COLO668 (cell line): ENCODE data around the gene ACVRL1.

Experiments
- DNase-seq: peaks from one replicate; lab custom pipeline; 2025; ENCODE audit not compliant: unreplicated experiment; lab: John Stamatoyannopoulos, UW

Gene ACVRL1

DNA sequence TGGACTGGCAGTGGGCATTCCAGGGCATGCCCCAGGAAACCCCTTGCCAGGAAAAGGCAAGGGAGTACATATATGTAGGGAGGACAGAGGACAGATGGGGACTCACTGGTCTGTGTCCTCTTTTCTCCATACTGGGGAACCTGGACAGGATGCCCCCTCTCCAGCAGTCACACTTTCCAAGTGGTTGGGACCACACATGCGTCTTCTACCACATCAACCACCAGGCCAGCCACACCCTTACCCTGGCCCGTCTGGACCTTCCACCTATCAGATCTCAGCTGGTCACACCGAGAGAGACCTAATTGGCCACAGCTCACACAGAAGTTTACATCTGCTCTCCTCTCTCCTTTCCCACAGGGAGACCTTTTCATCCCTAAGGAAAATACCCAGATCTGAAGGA lies 11.1 kb upstream of the ACVRL1 start:
- DNase-seq, result no peak

DNA sequence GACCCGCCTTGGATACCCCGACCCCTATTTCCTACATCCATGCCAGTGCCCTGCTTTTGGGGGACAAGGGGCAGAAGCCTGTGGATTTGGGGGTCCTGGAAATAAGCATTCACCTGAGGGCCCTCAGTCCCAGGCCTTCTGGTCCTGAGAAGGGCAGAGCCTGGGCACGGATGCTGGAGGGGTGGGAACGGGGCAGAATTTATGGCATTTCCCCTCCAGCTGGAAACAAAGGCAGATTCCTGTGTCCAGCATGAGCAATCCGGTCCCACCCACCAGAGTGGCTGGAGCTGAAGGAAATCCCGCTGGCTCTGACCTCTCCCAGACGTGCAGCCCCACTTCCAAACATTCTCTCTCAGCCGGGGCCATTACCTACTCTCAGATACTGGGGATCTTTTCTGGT lies 10.1 kb upstream of the ACVRL1 start:
- DNase-seq, result no peak

DNA sequence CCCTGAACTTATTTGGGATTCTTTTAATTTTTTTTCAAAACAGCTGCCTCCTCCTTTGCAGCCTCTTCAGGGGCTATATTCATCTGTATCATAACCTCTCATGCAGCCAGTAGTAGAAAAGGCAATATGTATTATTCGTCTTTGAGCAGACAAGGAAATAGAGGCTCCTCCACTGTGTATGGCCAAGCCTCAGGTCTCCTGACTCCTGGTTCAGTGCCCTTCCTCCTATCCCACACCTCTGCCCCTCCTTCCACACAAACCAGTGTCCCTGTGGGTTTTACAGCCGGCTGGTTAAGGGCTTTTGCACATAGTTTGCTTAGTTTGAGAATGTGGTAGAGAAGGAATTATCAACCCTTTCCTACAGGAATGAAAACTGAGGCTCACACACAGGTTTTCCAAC lies 8.8 kb upstream of the ACVRL1 start:
- no peak for DNase-seq

DNA sequence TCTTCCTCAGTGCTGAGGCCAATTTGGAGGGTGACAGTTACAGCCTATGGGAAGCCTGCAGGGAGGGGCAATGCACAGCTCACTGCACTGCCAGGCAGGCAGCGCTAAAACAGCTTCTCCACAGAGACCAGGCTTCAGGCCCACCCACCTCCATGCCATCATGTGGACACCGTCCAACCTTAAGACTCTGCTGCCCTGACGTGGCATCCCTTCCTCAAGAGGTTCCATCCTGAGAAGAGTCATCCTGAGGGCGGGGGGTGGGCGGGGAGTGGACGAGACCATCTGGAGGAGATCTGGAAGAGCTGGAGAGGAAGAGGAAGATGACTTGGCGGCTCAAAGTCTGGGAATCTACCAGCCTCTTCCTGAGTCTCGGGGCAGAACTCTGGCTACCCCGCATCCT lies 8.4 kb upstream of the ACVRL1 start:
- DNase-seq, result no peak

DNA sequence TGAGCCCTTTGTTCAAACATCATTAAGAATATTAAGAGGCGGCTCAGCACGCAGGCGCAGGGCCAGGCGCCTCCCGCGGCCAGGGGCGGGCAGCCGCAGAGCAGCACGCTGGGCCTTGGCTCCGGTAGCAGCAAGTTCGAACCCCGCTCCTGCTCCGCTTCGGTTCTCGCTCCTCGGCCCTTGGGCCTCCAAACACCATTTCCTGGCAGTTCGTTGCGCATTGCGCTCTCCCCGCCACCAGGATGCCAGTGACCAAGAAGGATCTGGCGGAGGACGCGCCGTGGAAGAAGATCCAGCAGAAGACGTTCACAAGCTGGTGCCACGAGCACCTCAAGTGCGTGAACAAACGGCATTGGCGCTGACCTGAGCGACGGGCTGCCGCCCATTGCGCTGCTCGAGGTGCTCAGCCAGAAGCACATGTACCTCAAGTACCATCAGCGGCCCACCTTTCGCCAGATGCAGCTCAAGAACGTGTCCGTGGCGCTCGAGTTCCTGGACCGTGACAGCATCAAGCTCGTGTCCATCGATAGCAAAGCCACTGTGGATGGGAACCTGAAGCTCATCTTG lies 6.9 kb upstream of the ACVRL1 start:
- no peak for DNase-seq

GRCh38 chr12:51901121-51901817 lies 6.0 kb upstream of the ACVRL1 start:
- no peak for DNase-seq

- DNase-seq, result no peak
These were observed 5.4 kb upstream of the ACVRL1 start for GRCh38 chr12:51901881-51902280.

GRCh38 chr12:51904951-51905470 lies 2.3 kb upstream of the ACVRL1 start:
- DNase-seq, result no peak

- no peak for DNase-seq
These were observed 1.6 kb upstream of the ACVRL1 start for GRCh38 chr12:51905471-51906429.

GRCh38 chr12:51906430-51907082 lies 748 bp upstream of the ACVRL1 start:
- DNase-seq, result no peak

DNA sequence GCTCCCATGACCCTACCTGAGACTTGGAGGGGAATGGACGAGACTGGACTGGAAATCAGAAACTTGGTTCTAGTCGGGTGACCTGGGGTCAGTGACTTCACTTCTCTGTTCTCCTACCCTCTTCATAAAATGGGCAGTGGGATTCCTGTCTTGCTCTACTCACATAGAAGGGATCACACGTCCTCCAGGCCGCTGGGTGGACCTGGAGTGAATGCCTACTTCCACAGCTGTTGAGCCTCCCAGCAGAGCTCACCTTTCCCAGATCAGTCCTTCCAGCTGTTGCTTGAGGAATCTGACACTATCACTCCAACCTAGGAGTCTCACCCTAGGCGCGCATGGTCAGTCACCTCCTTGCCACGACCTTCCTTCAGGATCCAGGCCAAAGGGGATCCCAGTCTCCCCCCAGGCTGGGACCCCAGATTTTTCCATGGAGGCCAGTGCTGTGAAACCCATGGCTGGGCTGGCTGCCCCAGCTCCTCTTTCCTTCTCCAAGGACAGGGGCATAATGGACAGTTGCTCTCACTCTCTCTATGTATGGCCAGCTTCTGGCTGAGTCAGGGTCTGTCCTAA lies 637 bp downstream of the ACVRL1 start:
- DNase-seq, result no peak

GRCh38 chr12:51908876-51909592 lies 1.7 kb downstream of the ACVRL1 start:
- DNase-seq, result no peak

GRCh38 chr12:51910168-51910567 lies 2.9 kb downstream of the ACVRL1 start:
- no peak for DNase-seq

DNA sequence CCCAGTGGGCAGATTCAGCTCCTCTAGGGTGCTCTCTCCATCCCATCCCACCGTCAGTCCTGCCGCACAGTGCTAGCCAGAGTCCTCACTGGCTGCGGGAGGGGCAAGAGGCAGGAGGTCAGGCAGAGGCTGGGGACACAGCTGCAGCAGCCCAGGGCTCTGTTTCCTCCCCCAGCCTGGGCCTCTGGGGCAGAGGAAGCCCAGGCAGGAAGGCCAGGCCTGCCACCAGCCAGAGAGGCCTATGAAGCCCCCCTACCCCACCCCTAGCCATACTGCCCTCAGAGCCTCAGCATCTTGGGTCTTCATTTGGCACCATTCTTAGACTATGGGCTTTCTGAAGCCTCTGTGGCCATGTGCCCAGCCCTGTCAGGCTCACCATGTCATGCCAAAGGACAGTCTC lies 3.4 kb downstream of the ACVRL1 start:
- DNase-seq, result no peak

DNA sequence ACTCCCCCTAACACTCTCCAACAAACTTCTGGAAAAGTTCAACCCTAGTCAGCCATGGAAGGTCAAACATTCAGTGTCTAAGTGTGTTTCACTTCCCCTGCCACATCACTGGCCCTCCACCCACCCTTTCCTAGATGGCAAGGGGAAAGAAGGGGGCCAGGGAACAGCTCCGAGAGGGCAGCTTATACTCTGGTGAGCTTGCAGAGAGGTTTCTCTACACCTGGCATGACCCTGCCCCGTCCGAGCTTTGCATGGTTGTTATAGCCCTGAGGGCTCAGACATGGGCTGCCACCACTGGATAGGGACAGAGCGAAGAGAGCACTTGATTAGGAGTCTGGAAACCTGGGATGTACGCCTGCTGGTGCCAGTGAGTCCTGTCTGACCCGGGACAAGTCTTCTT lies 4.0 kb downstream of the ACVRL1 start:
- no peak for DNase-seq

- DNase-seq, result no peak
These were observed 4.7 kb downstream of the ACVRL1 start for GRCh38 chr12:51911788-51912711.

- DNase-seq, result no peak
These were observed 6.0 kb downstream of the ACVRL1 start for GRCh38 chr12:51913071-51914033.
